ENCODE data around the gene FAM174C.

- TF ChIP-seq, protein P1, sequence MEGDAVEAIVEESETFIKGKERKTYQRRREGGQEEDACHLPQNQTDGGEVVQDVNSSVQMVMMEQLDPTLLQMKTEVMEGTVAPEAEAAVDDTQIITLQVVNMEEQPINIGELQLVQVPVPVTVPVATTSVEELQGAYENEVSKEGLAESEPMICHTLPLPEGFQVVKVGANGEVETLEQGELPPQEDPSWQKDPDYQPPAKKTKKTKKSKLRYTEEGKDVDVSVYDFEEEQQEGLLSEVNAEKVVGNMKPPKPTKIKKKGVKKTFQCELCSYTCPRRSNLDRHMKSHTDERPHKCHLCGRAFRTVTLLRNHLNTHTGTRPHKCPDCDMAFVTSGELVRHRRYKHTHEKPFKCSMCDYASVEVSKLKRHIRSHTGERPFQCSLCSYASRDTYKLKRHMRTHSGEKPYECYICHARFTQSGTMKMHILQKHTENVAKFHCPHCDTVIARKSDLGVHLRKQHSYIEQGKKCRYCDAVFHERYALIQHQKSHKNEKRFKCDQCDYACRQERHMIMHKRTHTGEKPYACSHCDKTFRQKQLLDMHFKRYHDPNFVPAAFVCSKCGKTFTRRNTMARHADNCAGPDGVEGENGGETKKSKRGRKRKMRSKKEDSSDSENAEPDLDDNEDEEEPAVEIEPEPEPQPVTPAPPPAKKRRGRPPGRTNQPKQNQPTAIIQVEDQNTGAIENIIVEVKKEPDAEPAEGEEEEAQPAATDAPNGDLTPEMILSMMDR (conservative IDR thresholded peaks at IDR 0.05; ENCODE audit: low read depth, low read length): no peak
- no peak for TF ChIP-seq EZH2 (IDR thresholded peaks at IDR 0.05; ENCODE audit: low read length, unreplicated experiment)
- no peak for TF ChIP-seq EZH2phosphoT487 (IDR thresholded peaks at IDR 0.05; ENCODE audit: borderline replicate concordance, low read length)
Measured at GRCh38 chr19:1294688-1295087, 19.4 kb downstream of the FAM174C start.
